Neural progenitor cell (in vitro differentiated cells): ENCODE results near the gene CDCA4. TPM values are rescaled to one million over a fixed set of nuclear protein-coding genes. Genes with fewer than 3 reads are reported as not detected.

Source experiments
- DNase-seq: peaks from one replicate; pipeline ENCODE4 v3.0.0-alpha.2; 2016; ENCODE audit warnings: low spot score
- H2AFZ ChIP-seq: fragments of 200-600 bp; sonication (generic); replicated peaks from 2 replicates; pipeline ENCODE4 v1.6.1; 2016; ENCODE audit warnings: antibody characterized with exemption
- H3F3A ChIP-seq: fragments of 200-600 bp; sonication (generic); 2 replicates; pipeline ENCODE4 v1.6.1; 2016; ENCODE audit warnings: antibody characterized with exemption, low read depth
- H3K27ac ChIP-seq: fragments of 200-600 bp; sonication (generic); 2 replicates; pipeline ENCODE4 v1.5.1; 2016; ENCODE audit warnings: mild to moderate bottlenecking
- H3K27me3 ChIP-seq: fragments of 200-600 bp; sonication (generic); 2 replicates; pipeline ENCODE4 v1.6.1; 2016; ENCODE audit warnings: mild to moderate bottlenecking, moderate library complexity
- H3K36me3 ChIP-seq: fragments of 200-600 bp; sonication (generic); 2 replicates; pipeline ENCODE4 v1.5.1; 2016
- H3K4me1 ChIP-seq: fragments of 200-600 bp; sonication (generic); 2 replicates; pipeline ENCODE4 v1.6.1; 2016; ENCODE audit warnings: mixed run types
- H3K4me2 ChIP-seq: fragments of 200-600 bp; sonication (generic); 2 replicates; pipeline ENCODE4 v1.6.1; 2016
- H3K4me3 ChIP-seq: fragments of 200-600 bp; sonication (generic); 2 replicates; pipeline ENCODE4 v1.5.1; 2016
- H3K79me2 ChIP-seq: fragments of 200-600 bp; sonication (generic); 2 replicates; pipeline ENCODE4 v1.6.1; 2016; ENCODE audit warnings: low read depth
- H3K9ac ChIP-seq: fragments of 200-600 bp; sonication (generic); 2 replicates; pipeline ENCODE4 v1.6.1; 2016
- H3K9me3 ChIP-seq: fragments of 200-600 bp; sonication (generic); 2 replicates; pipeline ENCODE4 v1.5.1; 2016; ENCODE audit warnings: low read depth
- H4K20me1 ChIP-seq: fragments of 200-600 bp; sonication (generic); 2 replicates; pipeline ENCODE4 v1.6.1; 2016; ENCODE audit warnings: low read depth
- H3K27ac Mint-ChIP-seq: 3 replicates; pipeline ENCODE4 v1.8.0; 2021; ENCODE audit warnings: mixed read lengths
- H3K27me3 Mint-ChIP-seq: 2 replicates; pipeline ENCODE4 v1.8.0; 2022; ENCODE audit warnings: low read depth, mild to moderate bottlenecking, inconsistent platforms, moderate library complexity, mixed read lengths; ENCODE audit not compliant: insufficient read depth
- H3K36me3 Mint-ChIP-seq: 3 replicates; pipeline ENCODE4 v1.8.0; 2021; ENCODE audit warnings: mixed read lengths
- H3K4me1 Mint-ChIP-seq: 3 replicates; pipeline ENCODE4 v1.8.0; 2021; ENCODE audit warnings: mixed read lengths
- H3K4me3 Mint-ChIP-seq: 3 replicates; pipeline ENCODE4 v1.8.0; 2021; ENCODE audit warnings: mild to moderate bottlenecking, moderate library complexity, mixed read lengths
- H3K9me3 Mint-ChIP-seq: 3 replicates; pipeline ENCODE4 v1.8.0; 2020; ENCODE audit warnings: mixed read lengths
- EZH2 ChIP-seq: fragments of 200-600 bp; sonication (generic); IDR thresholded peaks from 2 replicates; pipeline ENCODE4 v1.6.1; 2017; ENCODE audit warnings: antibody characterized with exemption, mild to moderate bottlenecking, moderate library complexity
- EZH2phosphoT487 ChIP-seq: fragments of 200-600 bp; sonication (generic); IDR thresholded peaks from 2 replicates; pipeline ENCODE4 v1.6.1; 2017; ENCODE audit warnings: antibody characterized with exemption
- total RNA-seq: library from RNA; depleted of rRNA; stranded (reverse); fragments of >200 nt; gene quantifications from 2 replicates; pipeline ENCODE4 v1.2.3, GENCODE V29; 2015; ENCODE audit warnings: low replicate concordance
- TF ChIP-seq, protein P1 (sequence below): fragments of 200-600 bp; sonication (generic); IDR thresholded peaks from 2 replicates; pipeline ENCODE4 v1.5.1; 2017; ENCODE audit warnings: antibody characterized with exemption, mild to moderate bottlenecking

The CDCA4 gene
- total RNA-seq, 1 donor from 2014 or later: 56.6 TPM

DNA sequence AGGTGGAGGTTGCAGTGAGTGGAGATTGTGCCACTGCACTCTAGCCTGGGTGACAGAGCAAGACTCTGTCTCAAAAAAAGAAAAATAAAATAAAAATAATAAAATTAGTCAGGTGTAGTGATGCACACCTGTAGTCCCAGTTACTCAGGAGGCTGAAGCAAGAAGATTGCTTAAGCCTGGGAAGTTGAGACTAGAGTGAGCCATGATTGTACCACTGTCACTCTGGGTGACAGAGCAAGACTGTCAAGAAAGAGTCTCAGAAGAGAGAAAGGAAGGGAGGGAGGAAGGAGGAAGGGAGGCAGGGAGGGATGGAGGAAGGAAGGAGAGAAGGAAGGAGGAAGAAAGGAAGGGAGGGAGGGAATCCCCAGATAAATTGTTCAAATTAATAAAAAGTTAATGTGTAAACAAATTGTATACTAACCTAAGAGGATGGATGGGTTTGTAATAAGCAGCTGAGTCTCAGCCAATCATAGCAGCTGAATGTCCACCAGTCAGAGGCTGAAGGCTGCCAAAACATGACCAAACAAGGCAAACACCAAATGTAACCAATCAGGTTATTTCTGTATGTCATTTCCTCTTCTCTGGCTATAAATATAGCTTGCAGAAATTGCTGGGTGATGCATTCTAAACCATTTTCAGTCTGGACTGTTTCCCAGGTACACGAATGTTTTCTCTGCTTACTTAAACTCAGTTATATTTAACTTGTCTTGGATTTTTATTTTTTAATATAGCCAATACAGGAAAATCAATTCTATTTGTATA, 6.1 kb upstream of the CDCA4 start:
- peaks cover 17% of the 10 kb centered on the region for H3K4me1 Mint-ChIP-seq
- H3K36me3 ChIP-seq: no peaks in the 10 kb centered on the region
- H3K36me3 Mint-ChIP-seq: no peaks in the 10 kb centered on the region
- no peak overlapping the region for H3K27ac ChIP-seq
- no peak overlapping the region for H3K4me2 ChIP-seq
- H3K27ac Mint-ChIP-seq: no peak overlapping the region
- no peak overlapping the region for H3K9ac ChIP-seq
- DNase-seq: no peak
- H3K27me3 ChIP-seq: peaks cover 22% of the 10 kb centered on the region
- H3K4me3 Mint-ChIP-seq: no peak overlapping the region
- H3K27me3 Mint-ChIP-seq: no peaks in the 10 kb centered on the region
- no peaks in the 10 kb centered on the region for H4K20me1 ChIP-seq
- H3K79me2 ChIP-seq: peaks cover 8% of the 10 kb centered on the region
- TF ChIP-seq, protein P1, sequence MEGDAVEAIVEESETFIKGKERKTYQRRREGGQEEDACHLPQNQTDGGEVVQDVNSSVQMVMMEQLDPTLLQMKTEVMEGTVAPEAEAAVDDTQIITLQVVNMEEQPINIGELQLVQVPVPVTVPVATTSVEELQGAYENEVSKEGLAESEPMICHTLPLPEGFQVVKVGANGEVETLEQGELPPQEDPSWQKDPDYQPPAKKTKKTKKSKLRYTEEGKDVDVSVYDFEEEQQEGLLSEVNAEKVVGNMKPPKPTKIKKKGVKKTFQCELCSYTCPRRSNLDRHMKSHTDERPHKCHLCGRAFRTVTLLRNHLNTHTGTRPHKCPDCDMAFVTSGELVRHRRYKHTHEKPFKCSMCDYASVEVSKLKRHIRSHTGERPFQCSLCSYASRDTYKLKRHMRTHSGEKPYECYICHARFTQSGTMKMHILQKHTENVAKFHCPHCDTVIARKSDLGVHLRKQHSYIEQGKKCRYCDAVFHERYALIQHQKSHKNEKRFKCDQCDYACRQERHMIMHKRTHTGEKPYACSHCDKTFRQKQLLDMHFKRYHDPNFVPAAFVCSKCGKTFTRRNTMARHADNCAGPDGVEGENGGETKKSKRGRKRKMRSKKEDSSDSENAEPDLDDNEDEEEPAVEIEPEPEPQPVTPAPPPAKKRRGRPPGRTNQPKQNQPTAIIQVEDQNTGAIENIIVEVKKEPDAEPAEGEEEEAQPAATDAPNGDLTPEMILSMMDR: no peak
- no peak for TF ChIP-seq EZH2
- no peak for TF ChIP-seq EZH2phosphoT487
- H2AFZ ChIP-seq: no peak overlapping the region
- H3K9me3 Mint-ChIP-seq: no peaks in the 10 kb centered on the region
- no peak overlapping the region for H3K4me3 ChIP-seq
- H3K9me3 ChIP-seq: no peaks in the 10 kb centered on the region
- peaks cover 2% of the 10 kb centered on the region for H3F3A ChIP-seq
- no peaks in the 10 kb centered on the region for H3K4me1 ChIP-seq

DNA sequence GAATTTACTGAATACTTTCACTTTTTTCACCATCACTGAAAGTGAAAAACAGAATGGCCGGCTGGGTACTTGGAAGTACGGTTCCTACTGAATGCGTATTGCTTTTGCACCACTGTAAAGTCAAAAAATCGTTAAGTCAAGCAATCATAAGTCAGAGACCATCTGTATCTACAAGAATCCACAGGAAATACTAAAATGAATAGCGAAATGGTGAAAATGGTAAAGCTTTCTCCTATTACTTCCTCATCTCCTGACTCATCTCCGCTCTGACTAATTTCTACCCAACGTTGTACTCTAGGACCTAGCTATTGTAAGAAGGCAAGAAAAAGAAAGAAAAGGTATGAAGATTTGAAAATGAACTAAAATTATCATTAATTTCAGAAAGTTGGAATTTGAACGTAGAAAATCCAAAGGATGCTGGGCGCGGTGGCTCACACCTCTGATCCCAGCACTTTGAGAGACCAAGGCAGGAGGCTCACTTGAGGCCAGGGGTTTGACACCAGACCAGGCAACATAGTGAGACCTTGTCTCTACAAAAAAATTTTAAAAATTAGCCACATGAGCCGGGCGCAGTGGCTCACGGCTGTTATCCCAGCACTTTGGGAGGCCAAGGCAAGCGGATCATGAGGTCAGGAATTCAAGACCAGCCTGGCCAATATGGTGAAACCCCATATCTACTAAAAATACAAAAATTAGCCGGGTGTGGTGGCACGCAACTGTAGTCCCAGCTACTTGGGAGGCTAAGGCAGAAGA, 5.3 kb upstream of the CDCA4 start:
- Histone ChIP-seq H3K36me3 (no peaks in the 10 kb centered on the region), H3K27me3 (peaks cover 15% of the 10 kb centered on the region), H3K9me3 (no peaks in the 10 kb centered on the region), H3K4me1 (no peaks in the 10 kb centered on the region), H3F3A (peaks cover 9% of the 10 kb centered on the region), H3K4me3 (no peak overlapping the region), H3K4me2 (no peak overlapping the region), H3K27ac (no peak overlapping the region), H3K9ac (no peak overlapping the region), H4K20me1 (no peaks in the 10 kb centered on the region), H3K79me2 (peaks cover 14% of the 10 kb centered on the region), H2AFZ (no peak overlapping the region)
- Mint-ChIP-seq H3K9me3 (no peaks in the 10 kb centered on the region), H3K27me3 (no peaks in the 10 kb centered on the region), H3K4me1 (peaks cover 22% of the 10 kb centered on the region), H3K27ac (no peak overlapping the region), H3K36me3 (no peaks in the 10 kb centered on the region), H3K4me3 (no peak overlapping the region)
- TF ChIP-seq EZH2 (no peak), EZH2phosphoT487 (no peak)
- TF ChIP-seq, protein P1: no peak
- DNase-seq: no peak

DNA sequence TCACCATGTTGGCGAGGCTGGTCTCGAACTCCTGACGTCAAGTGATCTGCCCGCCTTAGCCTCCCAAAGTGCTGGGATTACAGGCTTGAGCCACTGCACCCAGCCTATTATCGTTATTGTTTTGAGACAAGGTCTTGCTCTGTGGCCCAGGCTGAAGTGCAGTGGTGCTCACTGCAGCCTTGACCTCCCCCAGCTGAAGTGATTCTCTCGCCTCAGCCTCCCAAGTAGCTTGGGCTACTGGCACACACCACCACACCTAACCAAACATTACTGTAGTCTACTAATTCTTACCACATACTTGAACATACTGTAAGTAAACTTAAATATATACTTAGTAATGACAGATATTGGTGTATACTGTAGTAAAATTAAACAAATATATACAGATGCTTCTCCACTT, 4.5 kb upstream of the CDCA4 start:
- DNase-seq: no peak
- peaks cover 19% of the 10 kb centered on the region for H3K79me2 ChIP-seq
- peaks cover 9% of the 10 kb centered on the region for H3F3A ChIP-seq
- no peak overlapping the region for H3K9ac ChIP-seq
- H2AFZ ChIP-seq: no peak overlapping the region
- Mint-ChIP-seq H3K4me1 (peaks cover 22% of the 10 kb centered on the region), H3K4me3 (no peak overlapping the region), H3K9me3 (no peaks in the 10 kb centered on the region), H3K27ac (no peak overlapping the region), H3K36me3 (no peaks in the 10 kb centered on the region), H3K27me3 (no peaks in the 10 kb centered on the region)
- H3K4me3 ChIP-seq: no peak overlapping the region
- no peak overlapping the region for H3K4me2 ChIP-seq
- no peaks in the 10 kb centered on the region for H3K4me1 ChIP-seq
- peaks cover 7% of the 10 kb centered on the region for H3K27me3 ChIP-seq
- no peaks in the 10 kb centered on the region for H3K9me3 ChIP-seq
- H3K27ac ChIP-seq: no peak overlapping the region
- H4K20me1 ChIP-seq: peaks cover under 1% of the 10 kb centered on the region
- H3K36me3 ChIP-seq: no peaks in the 10 kb centered on the region
- TF ChIP-seq, protein P1: no peak
- TF ChIP-seq EZH2phosphoT487 (no peak), EZH2 (no peak)
